ENCODE results near the gene POLR1D. TPM values are rescaled to one million over a fixed set of nuclear protein-coding genes. Genes with fewer than 3 reads are reported as not detected.

Gene POLR1D
- total RNA-seq, 2 experiments from 2014 or later, result 197 to 200 TPM

DNA sequence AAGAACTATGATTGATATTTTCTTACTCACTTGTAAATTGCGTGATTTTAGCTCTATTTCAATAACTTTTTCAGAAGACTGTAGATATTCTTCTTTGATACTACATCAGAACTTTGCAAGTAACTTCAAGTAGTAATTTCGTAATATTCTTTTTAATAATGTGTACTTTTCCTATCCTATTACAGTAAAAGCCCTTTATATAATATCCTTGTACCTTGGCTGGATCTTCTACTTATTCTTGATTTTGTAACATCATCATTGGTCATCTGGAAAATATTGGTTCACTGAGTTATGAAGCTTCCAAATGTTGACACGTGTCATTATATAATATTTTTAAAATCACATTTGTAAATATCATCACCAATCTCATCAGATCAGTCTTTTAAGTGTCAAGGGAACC, 32.4 kb downstream of the POLR1D start:
- ATAC-seq (ENCODE audit: poor library complexity), result no peak
- H3K27me3 Mint-ChIP-seq, result no peaks in the 10 kb centered on the region
- TF ChIP-seq, protein P1, sequence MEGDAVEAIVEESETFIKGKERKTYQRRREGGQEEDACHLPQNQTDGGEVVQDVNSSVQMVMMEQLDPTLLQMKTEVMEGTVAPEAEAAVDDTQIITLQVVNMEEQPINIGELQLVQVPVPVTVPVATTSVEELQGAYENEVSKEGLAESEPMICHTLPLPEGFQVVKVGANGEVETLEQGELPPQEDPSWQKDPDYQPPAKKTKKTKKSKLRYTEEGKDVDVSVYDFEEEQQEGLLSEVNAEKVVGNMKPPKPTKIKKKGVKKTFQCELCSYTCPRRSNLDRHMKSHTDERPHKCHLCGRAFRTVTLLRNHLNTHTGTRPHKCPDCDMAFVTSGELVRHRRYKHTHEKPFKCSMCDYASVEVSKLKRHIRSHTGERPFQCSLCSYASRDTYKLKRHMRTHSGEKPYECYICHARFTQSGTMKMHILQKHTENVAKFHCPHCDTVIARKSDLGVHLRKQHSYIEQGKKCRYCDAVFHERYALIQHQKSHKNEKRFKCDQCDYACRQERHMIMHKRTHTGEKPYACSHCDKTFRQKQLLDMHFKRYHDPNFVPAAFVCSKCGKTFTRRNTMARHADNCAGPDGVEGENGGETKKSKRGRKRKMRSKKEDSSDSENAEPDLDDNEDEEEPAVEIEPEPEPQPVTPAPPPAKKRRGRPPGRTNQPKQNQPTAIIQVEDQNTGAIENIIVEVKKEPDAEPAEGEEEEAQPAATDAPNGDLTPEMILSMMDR (IDR thresholded peaks at IDR 0.05), result no peak
- peaks cover 7% of the 10 kb centered on the region for H3K9me3 Mint-ChIP-seq
- H3K27ac ChIP-seq (ENCODE audit: low read depth in 1 of 2, low read length in 2 of 2), result no peak overlapping the region
- H3K36me3 Mint-ChIP-seq (ENCODE audit: low read depth), result peaks cover 53% of the 10 kb centered on the region
- no peak overlapping the region for H3K4me3 ChIP-seq (ENCODE audit: low read length)
- ChIA-PET POLR2A (no interaction called here), CTCF (no interaction called here)
- no peak overlapping the region for H3K4me3 Mint-ChIP-seq
- H3K36me3 ChIP-seq (ENCODE audit: insufficient read depth, low read length), result peaks cover 24% of the 10 kb centered on the region
- H3K4me1 Mint-ChIP-seq (ENCODE audit: low read depth), result no peaks in the 10 kb centered on the region
- DNase-seq, result no peak
- intact Hi-C loops (cut with DNase I, micrococcal nuclease), result no loop called here
- peaks cover 0 to 22% of the 10 kb centered on the region in 2 experiments for H3K9me3 ChIP-seq (ENCODE audit: control insufficient read depth in 1 of 2, insufficient read depth in 1 of 2, low read length in 2 of 2)
- H3K4me1 ChIP-seq (ENCODE audit: insufficient read depth, low read length), result no peaks in the 10 kb centered on the region
- no peaks in the 10 kb centered on the region for H3K27me3 ChIP-seq (ENCODE audit: control insufficient read depth in 1 of 2, insufficient read depth in 2 of 2, low read length in 2 of 2)
- no peak overlapping the region for H3K27ac Mint-ChIP-seq

DNA sequence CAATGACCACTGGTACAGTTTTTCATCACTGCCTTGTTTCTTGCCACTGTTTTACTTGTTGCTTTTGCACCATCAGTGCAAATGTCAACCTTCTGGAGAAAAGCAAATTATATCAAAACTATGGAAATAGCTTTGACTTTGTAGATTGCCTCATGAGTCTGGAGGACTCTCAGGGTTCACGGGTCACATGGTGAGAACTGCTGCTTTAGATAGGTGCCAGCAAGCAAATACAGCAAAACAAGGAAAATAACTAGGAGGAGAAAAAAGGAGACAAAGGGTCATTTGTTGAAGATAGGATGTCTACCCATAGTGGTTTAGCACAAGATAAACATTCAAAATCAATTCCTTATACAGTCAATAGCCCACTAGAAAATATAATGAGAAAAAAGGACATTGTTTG, 33.1 kb downstream of the POLR1D start:
- TF ChIP-seq, protein P1 (IDR thresholded peaks at IDR 0.05), result no peak
- H3K36me3 ChIP-seq (ENCODE audit: insufficient read depth, low read length), result peaks cover 17% of the 10 kb centered on the region

DNA sequence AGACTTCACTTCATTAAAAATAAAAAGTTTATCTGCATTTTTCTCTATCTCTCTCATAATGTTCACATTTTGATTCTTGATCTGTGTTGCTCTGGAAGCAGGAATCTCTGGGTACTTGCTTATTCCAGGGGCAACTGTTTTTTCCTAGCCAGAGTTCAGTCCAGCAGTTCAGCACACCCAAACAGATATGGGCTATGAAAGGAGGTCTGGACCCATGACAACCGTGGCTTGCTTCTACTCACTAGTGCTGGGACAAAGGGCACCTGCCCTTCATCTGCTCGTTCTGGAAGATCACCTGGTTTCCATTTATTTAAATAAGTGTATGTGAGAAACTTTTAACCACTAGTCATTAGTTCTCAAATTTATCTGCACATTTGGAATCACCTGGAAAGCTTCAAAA, 36.0 kb downstream of the POLR1D start:
- Mint-ChIP-seq H3K4me3 (no peak overlapping the region), H3K36me3 (ENCODE audit: low read depth) (peaks cover 25% of the 10 kb centered on the region), H3K27me3 (no peaks in the 10 kb centered on the region), H3K27ac (no peak overlapping the region), H3K4me1 (ENCODE audit: low read depth) (peaks cover 10% of the 10 kb centered on the region), H3K9me3 (no peaks in the 10 kb centered on the region)
- Histone ChIP-seq H3K27me3 (ENCODE audit: control insufficient read depth in 1 of 2, insufficient read depth in 2 of 2, low read length in 2 of 2) (no peaks in the 10 kb centered on the region), H3K9me3 (ENCODE audit: control insufficient read depth in 1 of 2, insufficient read depth in 1 of 2, low read length in 2 of 2) (no peaks in the 10 kb centered on the region), H3K4me3 (ENCODE audit: low read length) (no peak overlapping the region), H3K27ac (ENCODE audit: low read depth in 1 of 2, low read length in 2 of 2) (no peak overlapping the region), H3K36me3 (ENCODE audit: insufficient read depth, low read length) (no peaks in the 10 kb centered on the region), H3K4me1 (ENCODE audit: insufficient read depth, low read length) (no peaks in the 10 kb centered on the region)
- intact Hi-C loops (cut with DNase I, micrococcal nuclease), result no loop called here
- TF ChIP-seq, protein P1 (IDR thresholded peaks at IDR 0.05), result no peak
- DNase-seq (no peak), ATAC-seq (ENCODE audit: poor library complexity) (no peak)
- ChIA-PET POLR2A (no interaction called here), CTCF (no interaction called here)

More for the DNA sequence above, 33.1 kb downstream of the POLR1D start:
- POLR2A ChIA-PET, result no interaction called here
- H3K36me3 Mint-ChIP-seq (ENCODE audit: low read depth), result peaks cover 46% of the 10 kb centered on the region
- Histone ChIP-seq H3K27me3 (ENCODE audit: control insufficient read depth in 1 of 2, insufficient read depth in 2 of 2, low read length in 2 of 2) (no peaks in the 10 kb centered on the region), H3K4me3 (ENCODE audit: low read length) (no peak overlapping the region), H3K4me1 (ENCODE audit: insufficient read depth, low read length) (no peaks in the 10 kb centered on the region), H3K9me3 (ENCODE audit: control insufficient read depth in 1 of 2, insufficient read depth in 1 of 2, low read length in 2 of 2) (peaks cover 0 to 14% of the 10 kb centered on the region in 2 experiments), H3K27ac (ENCODE audit: low read depth in 1 of 2, low read length in 2 of 2) (no peak overlapping the region)
- CTCF ChIA-PET, result no interaction called here
- peaks cover 4% of the 10 kb centered on the region for H3K9me3 Mint-ChIP-seq
- H3K4me3 Mint-ChIP-seq, result no peak overlapping the region
- H3K27me3 Mint-ChIP-seq, result no peaks in the 10 kb centered on the region
- no peak overlapping the region for H3K27ac Mint-ChIP-seq
- ATAC-seq (ENCODE audit: poor library complexity) (no peak), DNase-seq (no peak)
- intact Hi-C loops (cut with DNase I, micrococcal nuclease), result no loop called here
- no peaks in the 10 kb centered on the region for H3K4me1 Mint-ChIP-seq (ENCODE audit: low read depth)
